Sigmoid colon (tissue), 7 donors: ENCODE results near the gene DACH1. TPM values are rescaled to one million over a fixed set of nuclear protein-coding genes. Genes with fewer than 3 reads are reported as not detected.

Experiments used
- DNase-seq: peaks from one replicate; pipeline ENCODE4 v3.0.0-alpha.2; 2019
- H3K27ac ChIP-seq, 4 donors: fragments of 200-600 bp; sonication (generic); one replicate each; pipeline ENCODE4 v1.5.1; 2016 to 2019; ENCODE audit warnings: mild to moderate bottlenecking in 1 of 4
- H3K27me3 ChIP-seq, 3 donors: fragments of 200-600 bp; sonication (generic); one replicate each; pipeline ENCODE4 v1.5.1; 2019; ENCODE audit warnings: mild to moderate bottlenecking in 1 of 3
- H3K36me3 ChIP-seq, 4 donors: fragments of 200-600 bp; sonication (generic); one replicate each; pipeline ENCODE4 v1.5.1; 2016 to 2019
- H3K4me1 ChIP-seq, 4 donors: fragments of 200-600 bp; sonication (generic); one replicate each; pipeline ENCODE4 v1.5.1; 2017 to 2019
- H3K4me3 ChIP-seq, 4 donors: fragments of 200-600 bp; sonication (generic); one replicate each; pipeline ENCODE4 v1.5.1; 2017 to 2019; ENCODE audit warnings: mild to moderate bottlenecking in 2 of 4, moderate library complexity in 1 of 4
- H3K9me3 ChIP-seq, 4 donors: fragments of 200-600 bp in 3 of 4; sonication (generic) in 3 of 4; one replicate each; pipeline versions ENCODE4 v1.5.1 to v1.6.1; 2013 to 2019
- CTCF ChIP-seq, 4 experiments: fragments of 450-650 bp in 3 of 4; fragments of 200-600 bp in 1 of 4; IDR thresholded peaks; one replicate each; pipeline ENCODE4 v1.5.1; 2016 to 2019; ENCODE audit warnings: antibody characterized with exemption in 4 of 4, mild to moderate bottlenecking in 3 of 4, moderate library complexity in 2 of 4
- EP300 ChIP-seq, 4 donors: sonication (generic); formaldehyde crosslinking; IDR thresholded peaks; one replicate each; pipeline ENCODE4 v1.6.1; 2017; ENCODE audit warnings: antibody characterized with exemption in 4 of 4
- POLR2A ChIP-seq, 2 donors: fragments of 450-650 bp; IDR thresholded peaks; one replicate each; pipeline ENCODE4 v1.6.1; 2016; ENCODE audit warnings: antibody characterized with exemption in 2 of 2, mild to moderate bottlenecking in 2 of 2, moderate library complexity in 2 of 2
- POLR2AphosphoS5 ChIP-seq, 4 donors: sonication (generic); formaldehyde crosslinking; IDR thresholded peaks; one replicate each; pipeline ENCODE4 v1.6.1; 2017; ENCODE audit warnings: antibody characterized with exemption in 4 of 4
- WGBS, 2 donors: extraction: QIAGEN DNeasy Blood & Tissue Kit; methylation state at CpG; one replicate each; pipeline ENCODE4 v1.1.7; 2013; 5-methylcytosine and 5-hydroxymethylcytosine counted together
- intact Hi-C: fragments of 100-400 bp; cut with DNase I; formaldehyde crosslinking; loops from one replicate; pipeline ENCODE4 v1.15.1; 2023
- polyA plus RNA-seq, 3 donors: library from polyadenylated mRNA; stranded (reverse); fragments of 200-250 nt; gene quantifications; one replicate each; pipeline ENCODE4 v1.2.3, GENCODE V29; 2013
- total RNA-seq, 4 donors: library from RNA; depleted of rRNA; stranded (reverse); fragments of >200 nt; gene quantifications; one replicate each; pipeline ENCODE4 v1.1.0, GENCODE V29; 2016
- donor health status: healthy with polysubstance abuse.
- donor health status: Bipolar disorder and iron deficiency.
- donor health status: healthy.

DACH1 gene
- total and polyA plus RNA-seq, 7 donors, result 0.49 to 1.9 (median 1.6) TPM

GRCh38 chr13:71813187-71813586 is 53.8 kb downstream of the DACH1 start:
- 90 to 91% methylated on average over 2 of the region's 2 CpGs for WGBS, 2 donors
- intact Hi-C loops, result no loop called here
- H3K4me1 ChIP-seq, result no peaks in the 10 kb centered on the region

GRCh38 chr13:71811344-71811743 is 55.7 kb downstream of the DACH1 start:
- DNase-seq, result no peak
- H3K36me3 ChIP-seq, result no peaks in the 10 kb centered on the region
- no peak overlapping the region for H3K27ac ChIP-seq
- 80 to 89% methylated on average over 2 of the region's 2 CpGs for WGBS, 2 donors
- no peaks in the 10 kb centered on the region for H3K27me3 ChIP-seq
- H3K4me1 ChIP-seq, result no peaks in the 10 kb centered on the region
- intact Hi-C loops, result no loop called here
- no peak for TF ChIP-seq EP300 (IDR thresholded peaks at IDR 0.05)
- no peak for TF ChIP-seq POLR2A (IDR thresholded peaks at IDR 0.05)
- TF ChIP-seq CTCF (IDR thresholded peaks at IDR 0.05), result no peak
- no peak for TF ChIP-seq POLR2AphosphoS5 (IDR thresholded peaks at IDR 0.05)
- H3K9me3 ChIP-seq, result no peaks in the 10 kb centered on the region
- H3K4me3 ChIP-seq, result no peak overlapping the region

More at GRCh38 chr13:71813187-71813586, 53.8 kb downstream of the DACH1 start:
- no peaks in the 10 kb centered on the region for H3K36me3 ChIP-seq
- no peak overlapping the region for H3K27ac ChIP-seq
- H3K4me3 ChIP-seq, result no peak overlapping the region
- DNase-seq, result no peak
- no peaks in the 10 kb centered on the region for H3K9me3 ChIP-seq
- no peaks in the 10 kb centered on the region for H3K27me3 ChIP-seq
- TF ChIP-seq POLR2AphosphoS5 (IDR thresholded peaks at IDR 0.05), result no peak
- no peak for TF ChIP-seq EP300 (IDR thresholded peaks at IDR 0.05)
- no peak for TF ChIP-seq POLR2A (IDR thresholded peaks at IDR 0.05)
- TF ChIP-seq CTCF (IDR thresholded peaks at IDR 0.05), result no peak

- Histone ChIP-seq H3K36me3 (no peaks in the 10 kb centered on the region), H3K9me3 (no peaks in the 10 kb centered on the region), H3K4me3 (no peak overlapping the region), H3K4me1 (no peaks in the 10 kb centered on the region), H3K27ac (no peak overlapping the region), H3K27me3 (no peaks in the 10 kb centered on the region)
- TF ChIP-seq POLR2A (IDR thresholded peaks at IDR 0.05) (no peak), POLR2AphosphoS5 (IDR thresholded peaks at IDR 0.05) (no peak), EP300 (IDR thresholded peaks at IDR 0.05) (no peak)
- no peak for DNase-seq
- intact Hi-C loops, result no loop called here
- 93 to 94% methylated on average over 1 of the region's 1 CpG for WGBS, 2 donors
Observed at GRCh38 chr13:71808708-71809107, 58.3 kb downstream of the DACH1 start.

DNA sequence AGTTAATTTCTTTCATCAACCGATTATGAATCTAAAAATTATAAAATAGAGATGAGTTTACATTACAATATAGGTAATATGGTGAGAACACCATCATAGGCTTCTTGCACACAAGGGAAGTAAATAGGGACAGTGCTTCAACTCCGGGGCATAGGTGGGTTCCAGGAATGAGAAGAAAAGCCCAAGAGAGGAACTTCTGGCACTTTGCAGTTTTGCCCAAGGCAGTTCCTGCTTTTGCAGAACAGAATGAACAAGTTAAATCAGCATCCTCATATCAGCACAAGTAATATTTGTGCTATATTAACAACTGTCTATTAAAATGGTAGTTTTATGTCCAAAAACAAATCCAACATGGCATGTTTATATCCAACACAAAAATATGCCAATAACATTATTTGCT is 60.1 kb downstream of the DACH1 start:
- no peaks in the 10 kb centered on the region for H3K4me1 ChIP-seq
- DNase-seq, result no peak
- 74 to 88% methylated on average over 2 of the region's 2 CpGs for WGBS, 2 donors
- H3K27me3 ChIP-seq, result no peaks in the 10 kb centered on the region
- H3K4me3 ChIP-seq, result no peak overlapping the region
- no peaks in the 10 kb centered on the region for H3K36me3 ChIP-seq
- no peak for TF ChIP-seq POLR2A (IDR thresholded peaks at IDR 0.05)
- intact Hi-C loops, result no loop called here
- no peak overlapping the region for H3K27ac ChIP-seq
- H3K9me3 ChIP-seq, result no peaks in the 10 kb centered on the region

DNA sequence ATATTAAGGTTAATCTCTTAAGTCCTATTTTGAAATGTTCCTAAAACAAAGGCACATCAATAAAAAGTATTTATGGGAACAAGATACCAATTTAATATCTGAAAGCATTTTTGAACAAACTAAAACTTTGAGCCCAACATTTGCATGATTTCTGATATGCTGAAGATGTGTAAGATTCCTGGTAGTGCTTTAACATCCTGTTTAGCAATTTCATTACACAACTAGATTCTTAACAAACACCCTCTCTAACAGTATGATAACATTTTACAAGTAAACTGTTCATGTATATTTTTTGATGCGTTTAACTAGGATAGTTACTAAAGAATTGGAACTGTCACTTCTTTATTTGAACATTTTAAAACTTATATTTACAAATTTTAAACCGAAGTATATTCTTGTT is 63.9 kb downstream of the DACH1 start:
- no peak for TF ChIP-seq POLR2AphosphoS5 (IDR thresholded peaks at IDR 0.05)
- no peak for TF ChIP-seq POLR2A (IDR thresholded peaks at IDR 0.05)
- TF ChIP-seq CTCF (IDR thresholded peaks at IDR 0.05), result no peak
- TF ChIP-seq EP300 (IDR thresholded peaks at IDR 0.05), result no peak
- no peak for DNase-seq
- 77 to 81% methylated on average over 2 of the region's 2 CpGs for WGBS, 2 donors
- Histone ChIP-seq H3K4me3 (no peak overlapping the region), H3K4me1 (no peaks in the 10 kb centered on the region), H3K27me3 (no peaks in the 10 kb centered on the region), H3K27ac (no peak overlapping the region), H3K36me3 (no peaks in the 10 kb centered on the region), H3K9me3 (no peaks in the 10 kb centered on the region)
- intact Hi-C loops, result no loop called here

DNA sequence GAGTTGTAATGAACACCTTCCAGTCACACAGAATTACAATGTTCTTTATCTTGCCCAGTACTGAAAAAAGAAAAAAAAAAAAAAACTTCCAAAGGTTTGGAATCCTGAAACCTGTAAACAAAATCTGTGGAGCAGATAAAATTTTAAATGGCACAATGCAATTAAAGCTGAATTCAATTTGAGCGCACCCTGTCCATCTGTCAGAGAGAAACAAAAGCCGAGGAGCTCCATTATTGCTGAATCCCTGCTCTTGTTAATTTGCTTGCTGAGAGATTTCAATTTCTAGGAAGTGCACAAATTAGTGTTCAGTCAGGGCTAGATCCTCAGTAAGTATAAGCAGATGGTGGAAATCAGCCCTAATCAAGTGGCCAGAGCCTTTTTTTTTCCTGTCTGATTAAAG is 65.2 kb downstream of the DACH1 start:
- TF ChIP-seq POLR2AphosphoS5 (IDR thresholded peaks at IDR 0.05), result no peak
- no peak for TF ChIP-seq POLR2A (IDR thresholded peaks at IDR 0.05)
- TF ChIP-seq CTCF (IDR thresholded peaks at IDR 0.05), result no peak
- no peak for TF ChIP-seq EP300 (IDR thresholded peaks at IDR 0.05)
- Histone ChIP-seq H3K36me3 (no peaks in the 10 kb centered on the region), H3K4me3 (no peak overlapping the region), H3K4me1 (no peaks in the 10 kb centered on the region), H3K9me3 (no peaks in the 10 kb centered on the region), H3K27ac (no peak overlapping the region), H3K27me3 (no peaks in the 10 kb centered on the region)
- 79 to 86% methylated on average over 2 of the region's 2 CpGs for WGBS, 2 donors
- intact Hi-C loops, result no loop called here
- no peak for DNase-seq
